Measurements from ENCODE around the gene JHY. TPM values are rescaled to one million over a fixed set of nuclear protein-coding genes. Genes with fewer than 3 reads are reported as not detected.

JHY gene
- total RNA-seq, 1 experiment from 2014 or later = 0.79 TPM

DNA sequence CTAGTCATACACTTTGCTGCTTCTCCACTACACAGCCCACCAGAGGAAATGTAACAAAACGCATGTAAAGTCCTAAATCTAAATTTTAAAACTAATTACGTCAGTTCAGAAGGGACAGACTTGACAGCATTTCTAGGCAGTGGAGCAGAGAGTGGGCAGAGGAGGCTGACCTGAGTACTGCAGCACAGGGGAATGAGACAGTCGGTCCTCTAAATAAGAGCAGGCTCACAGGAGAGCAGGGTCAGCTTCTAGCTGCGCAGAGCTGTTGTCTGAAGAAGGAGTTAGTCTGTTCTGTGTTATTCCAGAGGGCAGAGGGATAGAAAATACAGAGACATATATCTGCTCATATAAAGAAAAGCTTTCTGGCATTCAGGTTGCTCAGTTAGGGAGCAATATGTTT lies 40.3 kb downstream of the JHY start:
- Histone ChIP-seq H3K4me1 (ENCODE audit: insufficient read depth, low read length) (no peaks in the 10 kb centered on the region), H3K23ac (ENCODE audit: insufficient read length, low read depth, low read length) (no peak overlapping the region), H4K8ac (replicated peaks; ENCODE audit: insufficient read length, low read depth, low read length) (no peak overlapping the region), H2AK5ac (ENCODE audit: insufficient read length, low read length) (no peak overlapping the region), H2AFZ (ENCODE audit: low read length) (no peak overlapping the region), H3K9ac (ENCODE audit: extremely low read depth, insufficient read length, low read length) (no peak overlapping the region), H2BK5ac (ENCODE audit: insufficient read length, low read length) (no peak overlapping the region), H3K27me3 (ENCODE audit: insufficient read depth, low read length) (no peaks in the 10 kb centered on the region), H4K20me1 (ENCODE audit: control insufficient read depth, insufficient read depth, insufficient read length) (no peaks in the 10 kb centered on the region), H3T11ph (ENCODE audit: low read length) (no peak overlapping the region), H2BK12ac (ENCODE audit: insufficient read length, low read depth, low read length) (no peak overlapping the region), H3K27ac (ENCODE audit: insufficient read length, low read depth, low read length) (no peak overlapping the region), H3K14ac (ENCODE audit: insufficient read depth, low read length) (no peak overlapping the region), H3K56ac (ENCODE audit: insufficient read length, low read depth, low read length) (no peak overlapping the region), H3K4me2 (ENCODE audit: insufficient read depth, insufficient read length, low read length) (no peak overlapping the region), H2BK120ac (ENCODE audit: low read depth, low read length, poor library complexity, severe bottlenecking) (no peak overlapping the region), H3K18ac (ENCODE audit: insufficient read length, low read depth, low read length) (no peak overlapping the region), H3K23me2 (ENCODE audit: insufficient read length, low read depth, low read length, poor library complexity, severe bottlenecking) (no peaks in the 10 kb centered on the region), H3K79me1 (ENCODE audit: insufficient read depth, low read depth, low read length, poor library complexity, severe bottlenecking) (no peaks in the 10 kb centered on the region), H2BK15ac (ENCODE audit: low read depth, low read length) (no peak overlapping the region), H3K79me2 (ENCODE audit: insufficient read depth, low read length) (no peaks in the 10 kb centered on the region), H4K91ac (ENCODE audit: insufficient read length, low read depth, low read length) (no peak overlapping the region), H3K9me3 (ENCODE audit: control insufficient read depth, low read depth, low read length) (no peaks in the 10 kb centered on the region), H3K4ac (ENCODE audit: low read depth, low read length) (no peak overlapping the region), H4K5ac (ENCODE audit: insufficient read length, low read depth, low read length) (no peak overlapping the region), H2BK20ac (ENCODE audit: low read depth, low read length, poor library complexity, severe bottlenecking) (no peak overlapping the region)
- no peak for DNase-seq
- peaks cover 10% of the 10 kb centered on the region; the same call in 1 of the 2 replicates for H3K27me3 Mint-ChIP-seq (ENCODE audit: low read depth)
- no peak for TF ChIP-seq CTCF (conservative IDR thresholded peaks at IDR 0.05)
- WGBS (ENCODE audit: extremely low coverage, insufficient read length, low lambda C conversion rate) = no CpG with 5 or more reads among the region's 4 CpGs
- no peak overlapping the region for H3K4me3 Mint-ChIP-seq
- H3K27ac Mint-ChIP-seq = no peak overlapping the region
- no peaks in the 10 kb centered on the region for H3K9me3 Mint-ChIP-seq
- H3K36me3 Mint-ChIP-seq (ENCODE audit: insufficient read depth in 1 of 3, low read depth in 3 of 3) = no peaks in the 10 kb centered on the region
- H3K4me1 Mint-ChIP-seq = peaks cover 13% of the 10 kb centered on the region in 2 experiments
